Activated CD8-positive, alpha-beta T cell treated with anti-CD3 and anti-CD28 coated beads, Interleukin-2, amount 10 ng/mL, durations not matched to agents 7 days and 5 days (primary cell): Measurements from ENCODE around the gene CCNH. TPM values are rescaled to one million over a fixed set of nuclear protein-coding genes. Genes with fewer than 3 reads are reported as not detected.

Experiments used
- ATAC-seq: fragments of 150-1000 bp; cut with Tn5 transposase; one replicate; pipeline ENCODE4 v1.10.0; 2021; ENCODE audit warnings: moderate library complexity
- CTCF ChIA-PET: fragments of 350-600 bp; sonication (Branson Sonifier 250); formaldehyde crosslinking; loops from one replicate; lab custom pipeline; 2021; ENCODE audit warnings: antibody characterized with exemption; lab: Charles Lee
- POLR2A ChIA-PET: fragments of 350-600 bp; sonication (Branson Sonifier 250); formaldehyde crosslinking; loops from one replicate; lab custom pipeline; 2021; ENCODE audit warnings: antibody characterized with exemption; lab: Charles Lee
- DNase-seq: peaks from one replicate; pipeline ENCODE4 v3.0.0-alpha.2; 2020
- H3K27ac Mint-ChIP-seq: one replicate; pipeline ENCODE4 v1.8.0; 2021; ENCODE audit warnings: mild to moderate bottlenecking, mixed read lengths
- H3K27me3 Mint-ChIP-seq: one replicate; pipeline ENCODE4 v1.8.0; 2021; ENCODE audit warnings: low read depth, mixed read lengths
- H3K36me3 Mint-ChIP-seq: one replicate; pipeline ENCODE4 v1.8.0; 2021; ENCODE audit warnings: low read depth, mixed read lengths
- H3K4me1 Mint-ChIP-seq: one replicate; pipeline ENCODE4 v1.8.0; 2021; ENCODE audit warnings: low read depth, mixed read lengths
- H3K4me3 Mint-ChIP-seq: one replicate; pipeline ENCODE4 v1.8.0; 2021; ENCODE audit warnings: mild to moderate bottlenecking, mixed read lengths
- H3K9me3 Mint-ChIP-seq: one replicate; pipeline ENCODE4 v1.8.0; 2022; ENCODE audit warnings: mixed read lengths; ENCODE audit not compliant: insufficient read depth
- total RNA-seq, 2 experiments: library from RNA; stranded (reverse); gene quantifications; one replicate each; pipeline ENCODE4 v1.2.3, GENCODE V29; 2021

Gene CCNH
- total RNA-seq, 2 experiments from 2014 or later = 51.0 to 56.2 TPM

DNA sequence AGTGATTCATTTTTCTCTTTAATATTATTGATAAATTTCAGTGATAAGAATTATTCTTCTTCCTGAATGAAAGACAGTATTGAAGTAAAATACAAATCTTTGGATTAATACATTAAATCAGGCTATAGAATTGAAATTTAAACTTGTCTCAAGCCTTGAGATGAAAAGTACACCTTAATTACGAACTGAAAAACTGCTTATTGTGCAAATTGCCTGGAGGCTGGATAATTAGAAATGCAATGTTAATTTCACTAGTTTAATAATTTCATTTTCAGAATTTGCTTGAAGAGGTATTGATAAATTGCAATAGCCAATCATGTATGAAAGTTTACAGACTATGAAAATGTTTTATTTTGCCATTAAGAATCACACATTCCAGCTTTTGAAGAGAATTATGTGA is 11.0 kb upstream of the CCNH start:
- Mint-ChIP-seq H3K4me3 (no peak overlapping the region), H3K9me3 (no peaks in the 10 kb centered on the region), H3K36me3 (no peaks in the 10 kb centered on the region), H3K27ac (no peak overlapping the region), H3K4me1 (no peaks in the 10 kb centered on the region), H3K27me3 (peaks cover 10% of the 10 kb centered on the region)
- ChIA-PET CTCF (no interaction called here), POLR2A (no interaction called here)
- no peak for ATAC-seq
- no peak for DNase-seq

DNA sequence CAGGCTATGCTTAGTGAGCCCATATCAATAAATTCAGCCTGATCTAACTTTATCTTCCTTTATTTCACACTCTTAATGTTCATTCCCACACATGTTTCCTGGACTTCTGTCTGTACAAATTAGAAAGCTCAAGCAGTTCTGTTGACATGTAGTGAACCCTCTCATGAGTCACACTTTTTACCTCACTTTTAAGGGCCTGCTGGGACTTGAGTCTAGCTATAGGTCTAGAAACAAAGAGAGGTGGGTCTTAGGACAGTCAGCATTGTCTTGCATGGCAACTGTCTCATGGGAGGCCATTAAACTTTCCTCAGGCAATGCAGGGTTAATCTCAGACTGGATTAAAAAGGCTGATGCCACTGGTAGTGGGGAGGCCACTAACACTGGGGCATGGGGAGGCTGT is 8.6 kb upstream of the CCNH start:
- H3K9me3 Mint-ChIP-seq = no peaks in the 10 kb centered on the region
- H3K27ac Mint-ChIP-seq = no peak overlapping the region
- no peak overlapping the region for H3K4me3 Mint-ChIP-seq
- CTCF ChIA-PET = no interaction called here
- no peaks in the 10 kb centered on the region for H3K4me1 Mint-ChIP-seq
- no peaks in the 10 kb centered on the region for H3K36me3 Mint-ChIP-seq
- DNase-seq (no peak), ATAC-seq (no peak)
- POLR2A ChIA-PET = no interaction called here
- peaks cover 6% of the 10 kb centered on the region for H3K27me3 Mint-ChIP-seq

DNA sequence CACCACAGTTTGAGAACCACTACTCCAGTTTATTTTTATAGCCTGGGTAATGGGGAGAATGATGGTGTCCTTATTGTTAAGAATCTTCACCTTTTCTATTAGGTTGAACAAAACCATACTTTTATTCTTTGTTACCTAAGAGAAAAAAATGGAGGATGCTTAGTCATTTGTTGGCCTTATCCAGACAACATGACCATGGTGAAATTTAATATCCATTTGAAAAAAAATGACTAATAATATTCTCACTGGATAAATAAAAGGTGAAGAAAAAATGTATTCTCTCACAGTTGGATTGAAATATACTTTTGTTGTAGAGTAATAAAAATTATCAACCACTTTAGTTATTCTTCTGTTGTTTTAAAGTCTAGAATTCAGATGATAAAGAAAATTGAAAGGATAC is 5.8 kb upstream of the CCNH start:
- DNase-seq (no peak), ATAC-seq (no peak)
- CTCF ChIA-PET = no interaction called here
- Mint-ChIP-seq H3K36me3 (no peaks in the 10 kb centered on the region), H3K9me3 (no peaks in the 10 kb centered on the region), H3K27ac (no peak overlapping the region), H3K27me3 (peaks cover 3% of the 10 kb centered on the region), H3K4me1 (no peaks in the 10 kb centered on the region), H3K4me3 (no peak overlapping the region)
- POLR2A ChIA-PET = no interaction called here

DNA sequence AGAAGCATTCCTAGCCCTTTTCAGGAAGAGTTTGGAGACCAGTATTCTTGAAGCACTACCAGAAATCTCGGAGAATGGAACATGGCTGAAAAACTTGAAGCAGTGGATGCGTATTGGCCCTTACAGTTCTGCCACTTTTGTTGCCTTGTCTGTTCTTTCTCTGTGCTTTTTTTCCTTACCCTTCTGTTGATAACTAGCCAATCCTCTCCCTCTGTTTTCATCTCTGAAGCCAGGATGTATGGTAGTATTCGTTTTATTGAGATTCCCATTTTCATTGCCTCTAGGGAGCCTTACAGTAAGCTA is 564 bp upstream of the CCNH start:
- H3K4me1 Mint-ChIP-seq = peaks cover 22% of the 10 kb centered on the region
- DNase-seq (no peak), ATAC-seq (no peak)
- POLR2A ChIA-PET = interaction anchor here (1.3 kb wide), 1 partner anchor 13 kb away, joined by 3 read pairs; no protein-coding TSS in a partner anchor
- CTCF ChIA-PET = interaction anchor here (1.4 to 5.0 kb wide), 2 partner anchors 14 to 393 kb away, joined by 3 to 37 read pairs; no protein-coding TSS in a partner anchor
- H3K36me3 Mint-ChIP-seq = peaks cover 23% of the 10 kb centered on the region
- no peaks in the 10 kb centered on the region for H3K9me3 Mint-ChIP-seq
- peak overlapping the region; percentile 91 for H3K27ac Mint-ChIP-seq
- peaks cover 3% of the 10 kb centered on the region for H3K27me3 Mint-ChIP-seq
- peak overlapping the region; percentile 88 for H3K4me3 Mint-ChIP-seq

DNA sequence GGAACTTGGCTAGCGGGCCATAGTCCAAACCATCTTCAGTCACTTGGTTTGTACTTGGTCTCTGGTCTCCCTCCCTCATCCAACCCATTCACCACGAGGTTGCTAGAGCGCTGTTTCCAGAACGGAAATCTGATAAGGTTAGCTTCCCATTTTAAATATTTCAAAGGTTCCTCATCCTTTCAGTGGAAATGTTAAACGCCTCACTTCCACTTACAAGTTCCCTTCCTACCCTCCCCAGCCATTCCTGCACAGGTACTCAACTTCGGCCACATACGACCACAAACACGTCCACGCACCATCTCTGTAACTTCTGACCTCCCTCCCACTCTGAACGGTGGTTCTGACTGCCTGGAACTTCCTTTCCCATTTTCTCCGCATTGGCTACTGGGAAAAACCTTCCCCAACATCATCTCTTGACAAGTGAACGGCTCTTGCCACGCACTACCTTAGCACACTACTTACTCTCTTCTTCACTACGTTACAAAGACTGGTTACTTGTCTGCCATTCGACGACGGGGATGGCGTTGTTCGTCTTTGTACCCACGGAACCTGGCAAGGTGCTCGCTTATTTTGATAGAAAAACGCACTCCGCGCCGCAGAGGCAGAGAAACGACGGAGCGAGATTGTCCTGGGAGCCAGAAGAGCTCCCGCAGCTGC is 629 bp downstream of the CCNH start:
- CTCF ChIA-PET = interaction anchor here (1.2 to 5.0 kb wide), 4 partner anchors 10 to 151 kb away, joined by 3 to 37 read pairs (median 3); no protein-coding TSS in a partner anchor
- H3K36me3 Mint-ChIP-seq = peaks cover 33% of the 10 kb centered on the region

DNA sequence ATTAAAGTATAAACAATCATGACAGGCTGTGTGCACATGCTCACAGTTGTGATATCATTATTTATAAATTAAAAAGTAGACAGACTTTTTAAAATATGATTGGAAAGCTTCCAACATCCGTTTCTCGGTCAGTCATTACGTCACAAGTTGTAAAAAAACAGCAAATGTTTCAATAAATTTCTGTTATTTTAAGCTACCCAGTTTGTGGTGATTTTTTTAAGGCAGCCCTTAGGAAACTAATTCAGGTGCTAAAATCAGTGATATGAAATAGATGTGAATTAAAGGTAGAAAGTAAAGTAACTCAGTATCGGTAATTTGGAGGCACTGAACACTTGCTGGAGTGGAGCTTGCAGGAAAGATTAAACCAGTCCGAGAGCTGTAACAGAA is 1.2 kb downstream of the CCNH start:
- CTCF ChIA-PET = interaction anchor here (1.2 to 5.0 kb wide), 5 partner anchors 9 to 150 kb away, joined by 3 to 37 read pairs (median 3); no protein-coding TSS in a partner anchor
- Mint-ChIP-seq H3K27me3 (no peaks in the 10 kb centered on the region), H3K4me3 (peak overlapping the region; percentile 88), H3K4me1 (peaks cover 29% of the 10 kb centered on the region), H3K9me3 (no peaks in the 10 kb centered on the region), H3K36me3 (peaks cover 38% of the 10 kb centered on the region), H3K27ac (peak overlapping the region; percentile 91)
- DNase-seq (no peak), ATAC-seq (no peak)
- POLR2A ChIA-PET = interaction anchor here (0.5 to 1.2 kb wide), 3 partner anchors 11 to 151 kb away, joined by 3 to 5 read pairs (median 4); no protein-coding TSS in a partner anchor

More for the DNA sequence above, 629 bp downstream of the CCNH start:
- H3K27ac Mint-ChIP-seq = peak overlapping the region; percentile 91
- H3K4me3 Mint-ChIP-seq = peak overlapping the region; percentile 88
- POLR2A ChIA-PET = interaction anchor here (0.7 to 1.3 kb wide), 3 partner anchors 12 to 20 kb away, joined by 3 to 4 read pairs (median 3); no protein-coding TSS in a partner anchor
- H3K9me3 Mint-ChIP-seq = no peaks in the 10 kb centered on the region
- ATAC-seq (peak; percentile 58), DNase-seq (peak; percentile 50)
- no peaks in the 10 kb centered on the region for H3K27me3 Mint-ChIP-seq
- H3K4me1 Mint-ChIP-seq = peaks cover 24% of the 10 kb centered on the region

DNA sequence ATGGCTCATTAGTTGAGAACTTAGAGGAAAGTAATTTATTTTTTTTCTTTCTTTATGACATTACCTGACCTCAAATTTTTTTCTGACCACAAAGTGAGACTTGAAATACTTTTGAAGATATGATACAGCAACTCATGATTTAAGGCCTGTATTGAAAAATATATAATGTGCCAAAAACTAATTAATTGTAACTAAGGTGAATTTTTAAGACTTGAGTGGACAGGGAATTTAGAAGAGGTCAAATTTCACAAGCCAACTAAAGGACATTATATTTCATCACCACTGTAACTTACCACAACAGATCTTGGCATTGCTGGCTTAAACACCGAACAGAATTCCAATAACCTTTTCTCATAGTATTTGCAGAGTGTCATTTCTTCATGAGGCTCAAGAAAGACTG is 1.8 kb downstream of the CCNH start:
- Mint-ChIP-seq H3K36me3 (peaks cover 45% of the 10 kb centered on the region), H3K4me3 (peak overlapping the region; percentile 60), H3K27ac (peak overlapping the region; percentile 66), H3K27me3 (no peaks in the 10 kb centered on the region), H3K9me3 (no peaks in the 10 kb centered on the region), H3K4me1 (peaks cover 34% of the 10 kb centered on the region)
- ChIA-PET POLR2A (no interaction called here), CTCF (interaction anchor here (1.4 to 5.0 kb wide), 2 partner anchors 11 to 37 kb away, joined by 3 to 37 read pairs; no protein-coding TSS in a partner anchor)
- DNase-seq (no peak), ATAC-seq (no peak)

DNA sequence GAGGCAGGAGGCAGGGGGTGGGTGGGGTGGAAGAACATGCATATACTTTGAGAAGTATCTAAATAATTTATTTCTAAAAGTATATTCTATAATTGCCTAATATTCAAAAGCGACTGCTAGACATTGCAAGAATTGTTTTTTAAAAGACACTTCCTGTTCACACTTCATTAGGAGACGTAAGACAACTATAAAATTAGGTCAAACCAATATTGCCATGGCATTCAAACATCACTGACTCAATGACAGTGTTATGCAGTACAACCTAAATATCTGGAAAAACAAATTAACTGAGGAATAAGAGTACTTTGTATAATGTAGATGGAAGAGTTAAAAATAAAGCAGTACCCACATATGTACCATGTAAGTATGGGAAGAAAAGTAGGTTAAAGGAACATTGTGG is 4.5 kb downstream of the CCNH start:
- no peaks in the 10 kb centered on the region for H3K9me3 Mint-ChIP-seq
- POLR2A ChIA-PET = no interaction called here
- CTCF ChIA-PET = interaction anchor here (1.1 kb wide), 1 partner anchor 8 kb away, joined by 6 read pairs; no protein-coding TSS in a partner anchor
- H3K27me3 Mint-ChIP-seq = no peaks in the 10 kb centered on the region
- DNase-seq = no peak
- H3K27ac Mint-ChIP-seq = no peak overlapping the region
- peaks cover 41% of the 10 kb centered on the region for H3K4me1 Mint-ChIP-seq
- H3K36me3 Mint-ChIP-seq = peaks cover 67% of the 10 kb centered on the region
- H3K4me3 Mint-ChIP-seq = no peak overlapping the region
- ATAC-seq = no peak

DNA sequence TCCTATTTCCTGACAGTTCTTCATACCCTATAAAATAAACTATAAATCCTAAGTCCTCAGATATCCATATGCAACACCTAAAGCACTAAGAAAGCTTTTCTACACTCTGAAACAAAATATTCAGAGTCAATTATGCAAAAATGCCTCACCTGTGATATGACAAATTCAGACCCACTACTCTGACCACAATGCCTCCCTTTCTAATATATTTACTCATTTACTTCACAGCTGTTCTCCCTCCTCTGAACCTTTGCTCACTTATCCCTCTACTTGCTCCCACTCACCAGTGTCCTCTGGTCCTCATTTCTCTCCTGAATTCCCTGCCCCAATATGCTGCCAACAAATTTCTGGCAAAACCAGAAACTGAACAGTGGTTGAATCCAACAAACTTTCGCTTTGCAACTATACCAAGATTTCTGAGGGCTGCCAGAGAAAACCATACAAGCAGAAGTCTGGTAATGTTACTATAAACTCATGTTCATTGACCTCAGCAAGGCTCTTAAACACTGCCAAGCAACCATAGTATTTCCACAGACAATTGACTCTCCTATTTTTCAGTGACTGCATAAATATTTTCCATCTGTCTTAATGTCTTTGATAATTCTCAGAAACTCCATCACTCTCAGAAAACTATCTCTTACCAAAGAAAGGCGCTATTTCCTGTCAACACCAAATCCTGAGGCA is 7.1 kb downstream of the CCNH start:
- Mint-ChIP-seq H3K27ac (peak overlapping the region; percentile 51), H3K4me1 (peaks cover 34% of the 10 kb centered on the region), H3K27me3 (no peaks in the 10 kb centered on the region), H3K36me3 (peaks cover 74% of the 10 kb centered on the region), H3K9me3 (no peaks in the 10 kb centered on the region), H3K4me3 (no peak overlapping the region)
- peak; percentile 21 for ATAC-seq
- DNase-seq = no peak
- POLR2A ChIA-PET = no interaction called here
- CTCF ChIA-PET = no interaction called here

DNA sequence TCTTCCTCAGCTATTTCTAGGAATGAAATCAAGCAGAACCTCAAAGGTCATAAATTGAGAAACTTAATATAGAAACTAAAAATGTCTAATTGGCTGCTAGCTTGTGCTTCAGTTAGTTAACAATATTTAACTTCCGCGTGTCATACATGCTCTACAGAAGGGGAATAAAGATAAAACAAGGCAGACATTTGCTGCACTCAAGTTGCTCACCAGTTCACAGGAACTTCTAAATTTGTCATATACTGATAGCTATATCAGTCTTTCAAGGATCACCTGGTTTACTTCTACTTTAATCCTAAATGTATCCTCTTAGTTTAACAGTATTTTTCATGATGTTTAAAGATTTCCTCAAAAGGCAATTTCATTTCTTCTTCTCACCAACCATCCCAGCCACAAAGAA is 8.4 kb downstream of the CCNH start:
- Mint-ChIP-seq H3K9me3 (no peaks in the 10 kb centered on the region), H3K27ac (no peak overlapping the region), H3K4me3 (no peak overlapping the region), H3K27me3 (no peaks in the 10 kb centered on the region), H3K36me3 (peaks cover 77% of the 10 kb centered on the region), H3K4me1 (peaks cover 36% of the 10 kb centered on the region)
- ChIA-PET CTCF (no interaction called here), POLR2A (no interaction called here)
- ATAC-seq (no peak), DNase-seq (no peak)

DNA sequence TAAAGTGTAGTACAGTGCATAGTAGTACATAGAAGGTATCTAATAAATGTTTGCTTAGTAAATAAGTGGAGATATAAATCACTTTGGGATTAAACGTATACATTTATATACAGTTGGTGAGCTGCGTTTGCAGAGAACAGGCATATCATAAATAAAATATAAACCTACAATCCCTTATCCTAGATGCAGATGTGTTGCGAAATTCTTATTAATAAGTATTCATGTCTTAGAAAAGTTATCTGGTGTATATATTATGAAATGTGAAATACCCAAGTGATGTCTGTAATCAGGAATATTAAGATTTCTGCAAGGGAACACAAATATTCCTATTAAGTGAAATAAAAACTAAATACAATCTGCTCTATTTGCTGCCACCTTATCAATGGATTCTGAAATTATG is 8.8 kb downstream of the CCNH start:
- H3K27me3 Mint-ChIP-seq = no peaks in the 10 kb centered on the region
- H3K9me3 Mint-ChIP-seq = no peaks in the 10 kb centered on the region
- CTCF ChIA-PET = no interaction called here
- DNase-seq (no peak), ATAC-seq (no peak)
- H3K4me3 Mint-ChIP-seq = no peak overlapping the region
- H3K36me3 Mint-ChIP-seq = peaks cover 76% of the 10 kb centered on the region
- H3K4me1 Mint-ChIP-seq = peaks cover 37% of the 10 kb centered on the region
- POLR2A ChIA-PET = no interaction called here
- H3K27ac Mint-ChIP-seq = no peak overlapping the region

DNA sequence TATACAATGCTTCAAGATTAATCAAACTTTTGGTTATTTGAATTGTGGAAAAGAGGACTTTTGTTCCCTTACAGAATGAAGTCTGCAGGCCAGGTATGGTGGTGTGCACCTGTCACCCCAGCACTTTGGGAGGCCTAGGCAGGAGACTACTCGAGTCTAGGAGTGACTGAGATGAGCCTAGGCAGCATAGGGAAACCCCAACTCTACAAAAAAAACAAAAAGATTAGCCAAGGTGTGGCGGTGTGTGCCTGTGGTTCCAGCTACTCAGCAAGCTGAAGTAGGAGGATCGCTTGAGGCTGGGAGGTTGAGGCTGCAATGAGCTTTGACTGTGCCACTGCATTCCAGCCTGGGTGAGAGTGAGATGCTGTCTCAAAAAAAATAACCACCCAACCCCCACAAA is 9.3 kb downstream of the CCNH start:
- peaks cover 76% of the 10 kb centered on the region for H3K36me3 Mint-ChIP-seq
- ATAC-seq = no peak
- no peaks in the 10 kb centered on the region for H3K9me3 Mint-ChIP-seq
- no peak overlapping the region for H3K4me3 Mint-ChIP-seq
- ChIA-PET CTCF (no interaction called here), POLR2A (no interaction called here)
- H3K27ac Mint-ChIP-seq = no peak overlapping the region
- H3K4me1 Mint-ChIP-seq = peaks cover 36% of the 10 kb centered on the region
- no peaks in the 10 kb centered on the region for H3K27me3 Mint-ChIP-seq
- DNase-seq = no peak
